ENCODE data around the gene PRDM2.

Gene PRDM2

GRCh38 chr1:13793088-13793730 lies 93.2 kb downstream of the PRDM2 start:
- Histone ChIP-seq H3K9me3 (ENCODE audit: insufficient read depth, low read length) (no peaks in the 10 kb centered on the region), H3K4me3 (ENCODE audit: insufficient read depth, low read length, poor library complexity, severe bottlenecking) (no peak overlapping the region), H3F3A (ENCODE audit: insufficient read depth) (no peaks in the 10 kb centered on the region), H3K4me2 (ENCODE audit: low read depth, low read length, poor library complexity, severe bottlenecking) (no peak overlapping the region), H3K36me3 (ENCODE audit: low read length) (peaks cover 6% of the 10 kb centered on the region; the same call in 1 of the 2 replicates), H3K79me2 (ENCODE audit: insufficient read depth, low read length) (peaks cover 26% of the 10 kb centered on the region; the same call in 1 of the 2 replicates), H2AFZ (ENCODE audit: low read depth, low read length, severe bottlenecking) (no peak overlapping the region), H3K9ac (ENCODE audit: low read length) (no peak overlapping the region), H3K27ac (ENCODE audit: low read depth, low read length) (no peak overlapping the region), H3K27me3 (ENCODE audit: low read length) (no peaks in the 10 kb centered on the region), H3K9me2 (replicated peaks; ENCODE audit: insufficient read depth, low read length) (no peaks in the 10 kb centered on the region), H4K20me1 (ENCODE audit: low read depth, low read length) (peaks cover 8% of the 10 kb centered on the region; the same call in 1 of the 2 replicates)
- TF ChIP-seq EZH2phosphoT487 (conservative IDR thresholded peaks at IDR 0.05; ENCODE audit: low read length), result no peak

DNA sequence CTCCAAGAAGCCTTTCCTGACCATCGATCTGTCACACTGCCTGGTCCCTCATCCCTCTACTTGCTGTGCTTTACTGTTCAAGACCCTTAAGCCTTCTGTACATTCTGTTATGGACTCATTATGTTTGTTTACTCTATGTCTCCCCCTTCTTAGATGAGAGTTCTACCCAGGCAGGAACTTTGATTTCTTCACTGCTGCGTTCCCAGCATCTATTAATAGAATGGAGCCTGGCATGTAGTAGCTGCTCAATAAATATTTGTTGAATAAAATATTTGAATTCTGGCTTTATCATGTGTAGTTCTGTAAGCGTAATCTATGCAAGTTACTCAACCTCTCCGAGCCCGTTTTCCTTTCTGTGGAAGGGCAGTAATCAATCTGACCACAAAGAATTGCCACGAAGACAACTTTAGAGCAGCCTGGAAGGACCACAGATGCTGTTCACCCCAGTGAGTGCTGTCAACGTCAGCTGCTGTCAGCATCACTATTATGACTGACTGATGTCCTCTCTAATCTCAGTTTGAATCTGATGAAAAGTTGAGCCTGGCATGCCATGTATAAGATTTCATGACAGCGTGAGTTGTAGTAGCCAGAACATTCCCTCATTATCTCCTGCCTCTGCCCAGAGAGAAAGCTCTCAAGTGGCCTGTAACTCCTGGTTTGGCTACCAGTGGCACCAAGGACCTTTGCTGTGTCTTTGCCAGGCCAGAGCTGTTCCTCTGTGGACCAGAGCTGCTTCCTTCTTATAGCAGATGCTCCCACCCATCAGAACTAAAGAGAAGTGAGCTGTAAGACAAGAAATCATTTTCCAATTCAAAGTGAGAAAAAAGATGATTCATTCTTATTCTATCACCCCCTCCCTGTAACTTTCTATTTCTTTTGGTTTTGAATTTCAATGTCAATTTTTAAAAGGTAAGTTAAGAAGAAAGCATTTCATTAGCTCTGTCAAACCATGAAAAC lies 94.5 kb downstream of the PRDM2 start:
- Histone ChIP-seq H2AFZ (ENCODE audit: low read depth, low read length, severe bottlenecking) (no peak overlapping the region), H3K79me2 (ENCODE audit: insufficient read depth, low read length) (peaks cover 15% of the 10 kb centered on the region; the same call in 1 of the 2 replicates), H3K27me3 (ENCODE audit: low read length) (no peaks in the 10 kb centered on the region), H3K9me3 (ENCODE audit: insufficient read depth, low read length) (no peaks in the 10 kb centered on the region), H3F3A (ENCODE audit: insufficient read depth) (no peaks in the 10 kb centered on the region), H3K9ac (ENCODE audit: low read length) (no peak overlapping the region), H3K4me2 (ENCODE audit: low read depth, low read length, poor library complexity, severe bottlenecking) (no peak overlapping the region), H3K9me2 (replicated peaks; ENCODE audit: insufficient read depth, low read length) (no peaks in the 10 kb centered on the region), H3K4me3 (ENCODE audit: insufficient read depth, low read length, poor library complexity, severe bottlenecking) (no peak overlapping the region), H3K36me3 (ENCODE audit: low read length) (peaks cover 3% of the 10 kb centered on the region; the same call in 1 of the 2 replicates), H4K20me1 (ENCODE audit: low read depth, low read length) (peaks cover 8% of the 10 kb centered on the region; the same call in 1 of the 2 replicates), H3K27ac (ENCODE audit: low read depth, low read length) (no peak overlapping the region)
- no peak for TF ChIP-seq EZH2phosphoT487 (conservative IDR thresholded peaks at IDR 0.05; ENCODE audit: low read length)
- TF ChIP-seq CTCF (IDR thresholded peaks at IDR 0.05; ENCODE audit: insufficient read depth, low read length, poor library complexity, severe bottlenecking), result no peak

DNA sequence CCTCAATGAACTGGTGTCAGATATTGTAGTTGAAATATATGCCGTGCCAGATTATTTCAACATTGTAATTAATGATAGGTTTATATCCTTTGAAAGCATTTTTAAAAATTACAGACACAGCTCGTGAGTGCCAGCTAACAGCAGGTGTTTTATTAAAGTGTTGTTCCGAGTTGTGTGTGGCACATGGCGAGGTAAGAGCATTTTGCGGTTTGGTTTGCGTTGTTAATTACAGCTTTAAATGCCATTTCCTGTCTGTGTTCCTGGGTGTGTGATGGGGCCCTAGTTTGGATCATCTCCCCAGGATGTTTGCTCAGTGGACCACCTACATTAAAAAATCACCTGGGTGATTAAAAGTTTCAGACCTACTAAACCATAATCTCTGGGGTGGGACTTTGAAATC lies 97.4 kb downstream of the PRDM2 start:
- no peak overlapping the region for H3K9ac ChIP-seq (ENCODE audit: low read length)
- H3K27ac ChIP-seq (ENCODE audit: low read depth, low read length), result no peak overlapping the region
- no peaks in the 10 kb centered on the region for H3K9me2 ChIP-seq (replicated peaks; ENCODE audit: insufficient read depth, low read length)
- H3K36me3 ChIP-seq (ENCODE audit: low read length), result no peaks in the 10 kb centered on the region; the same call in 1 of the 2 replicates
- H3F3A ChIP-seq (ENCODE audit: insufficient read depth), result no peaks in the 10 kb centered on the region
- no peaks in the 10 kb centered on the region for H3K27me3 ChIP-seq (ENCODE audit: low read length)
- H2AFZ ChIP-seq (ENCODE audit: low read depth, low read length, severe bottlenecking), result no peak overlapping the region
- TF ChIP-seq EZH2phosphoT487 (conservative IDR thresholded peaks at IDR 0.05; ENCODE audit: low read length), result no peak
- TF ChIP-seq CTCF (IDR thresholded peaks at IDR 0.05; ENCODE audit: insufficient read depth, low read length, poor library complexity, severe bottlenecking), result no peak
- peaks cover 4% of the 10 kb centered on the region; the same call in 1 of the 2 replicates for H4K20me1 ChIP-seq (ENCODE audit: low read depth, low read length)
- H3K9me3 ChIP-seq (ENCODE audit: insufficient read depth, low read length), result no peaks in the 10 kb centered on the region
- H3K79me2 ChIP-seq (ENCODE audit: insufficient read depth, low read length), result no peaks in the 10 kb centered on the region
- no peak overlapping the region for H3K4me2 ChIP-seq (ENCODE audit: low read depth, low read length, poor library complexity, severe bottlenecking)
- no peak overlapping the region for H3K4me3 ChIP-seq (ENCODE audit: insufficient read depth, low read length, poor library complexity, severe bottlenecking)

Measured in SU-DHL-6 (cell line).